K562 (cell line): Measurements from ENCODE around the gene AMPD1. TPM values are rescaled to one million over a fixed set of nuclear protein-coding genes. Genes with fewer than 3 reads are reported as not detected.

Experiments used
- ATAC-seq: fragments of 200-7000 bp; cut with Tn5 transposase; 3 replicates; pipeline ENCODE4 v1.9.1; 2020; ENCODE audit warnings: moderate library complexity
- Bru-seq: library from RNA; stranded (reverse); fragments of 400-500 nt; gene quantifications from one replicate; lab custom pipeline; 2021; lab: Mats Ljungman, UMichigan
- BruChase-seq, 2 experiments: library from RNA; stranded (reverse); fragments of 400-500 nt; gene quantifications; one replicate each; lab custom pipeline; 2021; lab: Mats Ljungman, UMichigan
- BruUV-seq: library from RNA; stranded (reverse); fragments of 400-500 nt; replicated peaks from 2 replicates; lab custom pipeline; 2021; lab: Mats Ljungman, UMichigan
- CTCF ChIA-PET: fragments of 300-600 bp; formaldehyde crosslinking; extraction: SDS; loops from one replicate; lab custom pipeline; 2021; ENCODE audit warnings: low intra/inter-chr PET ratio; lab: Yijun Ruan, JAX
- POLR2A ChIA-PET: fragments of 300-600, 350-650 bp; sonication (Branson Sonifier 250); formaldehyde crosslinking; extraction: SDS; loops from one replicate; lab custom pipeline; 2021; ENCODE audit warnings: antibody characterized with exemption, inconsistent platforms; lab: Yijun Ruan, JAX
- DNase-seq, 4 experiments: peaks; one replicate each; pipeline versions ENCODE4 v3.0.0 to v3.0.0-alpha.2; 2011 to 2018; ENCODE audit warnings: low spot score in 3 of 4, mixed read lengths in 3 of 4; ENCODE audit errors: extremely low read depth in 1 of 4
- FAIRE-seq: peaks from 2 replicates; lab custom pipeline; 2011; peaks lifted over from hg19 to GRCh38; lab: Jason Lieb, UNC
- H2AFZ ChIP-seq: 2 replicates; pipeline ENCODE4 v1.6.0; 2011; ENCODE audit warnings: low read depth, low read length, control low read depth, inconsistent platforms
- H3K27ac ChIP-seq: fragments of 200-600 bp; 3 replicates; pipeline ENCODE4 v1.8.0; 2011; ENCODE audit warnings: low read depth, mild to moderate bottlenecking, control low read depth, inconsistent platforms, low read length, moderate library complexity, mixed read lengths; ENCODE audit errors: extremely low read depth
- H3K27me3 ChIP-seq, 2 experiments: fragments of 300-600 bp in 1 of 2; 2 replicates in 1 of 2; 3 replicates in 1 of 2; pipeline versions ENCODE4 v1.6.0 to v1.8.0; 2011; ENCODE audit warnings: inconsistent platforms in 2 of 2, low read length in 2 of 2, mild to moderate bottlenecking in 1 of 2, mixed read lengths in 1 of 2, moderate library complexity in 1 of 2; ENCODE audit not compliant: control insufficient read depth in 2 of 2, insufficient read depth in 2 of 2
- H3K36me3 ChIP-seq: fragments of 300-600 bp; 3 replicates; pipeline ENCODE4 v1.8.0; 2011; ENCODE audit warnings: mild to moderate bottlenecking, low read length, inconsistent platforms; ENCODE audit not compliant: control insufficient read depth, insufficient read depth
- H3K4me1 ChIP-seq, 2 experiments: fragments of 200-600 bp in 1 of 2; replicated peaks in 1 of 2; 2 replicates in 1 of 2; 3 replicates in 1 of 2; pipeline versions ENCODE4 v1.5.1 to v1.8.0; 2011; ENCODE audit warnings: inconsistent platforms in 2 of 2, low read length in 2 of 2, mild to moderate bottlenecking in 1 of 2, mixed read lengths in 1 of 2, moderate library complexity in 1 of 2; ENCODE audit not compliant: control insufficient read depth in 2 of 2, insufficient read depth in 2 of 2
- H3K4me2 ChIP-seq: 2 replicates; pipeline ENCODE4 v1.6.1; 2011; ENCODE audit warnings: low read length, control low read depth, inconsistent platforms, mixed read lengths; ENCODE audit not compliant: insufficient read depth
- H3K4me3 ChIP-seq: fragments of 200-600 bp; sonication (generic), shearing (Covaris generic); 2 replicates; pipeline ENCODE4 v1.5.1; 2016; ENCODE audit warnings: control low read depth, inconsistent platforms
- H3K79me2 ChIP-seq: fragments of 200-600 bp; 3 replicates; pipeline ENCODE4 v1.8.0; 2011; ENCODE audit warnings: low read length, inconsistent platforms; ENCODE audit not compliant: control insufficient read depth, insufficient read depth
- H3K9ac ChIP-seq, 2 experiments: 2 replicates each; pipeline versions ENCODE4 v1.6.0 to v1.6.1; 2011; ENCODE audit warnings: low read depth in 2 of 2, low read length in 2 of 2, control low read depth in 1 of 2, inconsistent platforms in 1 of 2, mild to moderate bottlenecking in 1 of 2, mixed read lengths in 1 of 2; ENCODE audit not compliant: insufficient read depth in 1 of 2
- H3K9me1 ChIP-seq: one replicate; pipeline ENCODE4 v1.6.0; 2011; ENCODE audit warnings: inconsistent platforms, mild to moderate bottlenecking, low read length, moderate library complexity; ENCODE audit not compliant: control insufficient read depth, insufficient read depth
- H3K9me3 ChIP-seq: replicated peaks from 2 replicates; pipeline ENCODE4 v1.5.1; 2011; ENCODE audit warnings: low read depth, low read length, inconsistent platforms; ENCODE audit not compliant: control insufficient read depth, insufficient read depth
- H4K20me1 ChIP-seq: replicated peaks from 2 replicates; pipeline ENCODE4 v1.6.1; 2011; ENCODE audit warnings: low read length, inconsistent platforms, mixed read lengths; ENCODE audit not compliant: control insufficient read depth, insufficient read depth
- HDAC6 ChIP-seq: IDR thresholded peaks from 2 replicates; pipeline ENCODE4 v1.6.1; 2012; ENCODE audit warnings: low read depth, mild to moderate bottlenecking, control low read depth, inconsistent platforms, low read length, moderate library complexity
- HEY1 ChIP-seq: fragments of 250-450 bp; sonication (Bioruptor Pico); IDR thresholded peaks from 2 replicates; pipeline ENCODE4 v1.5.0; 2020; ENCODE audit warnings: mild to moderate bottlenecking, moderate library complexity, borderline replicate concordance
- TAF1 ChIP-seq: IDR thresholded peaks from 2 replicates; pipeline ENCODE4 v1.6.1; 2011; ENCODE audit warnings: mild to moderate bottlenecking, low read length, moderate library complexity; ENCODE audit not compliant: insufficient read depth, control insufficient read depth, severe bottlenecking; ENCODE audit errors: extremely low read depth
- WGBS: fragments of 100-300 bp; shearing (Covaris generic); methylation state at CpG from one replicate; pipeline ENCODE4 v1.1.6; 2016; ENCODE audit warnings: low coverage, mixed read lengths; ENCODE audit not compliant: insufficient coverage; ENCODE audit errors: missing lambda C conversion rate; 5-methylcytosine and 5-hydroxymethylcytosine counted together
- in situ Hi-C: fragments of 300-500 bp; cut with MboI; formaldehyde crosslinking; loops from 4 replicates; pipeline ENCODE4 v1.15.0; 2018; ENCODE audit warnings: inconsistent platforms, mixed read lengths
- intact Hi-C: fragments of 100-400 bp; cut with micrococcal nuclease; formaldehyde crosslinking; loops from 2 replicates; pipeline ENCODE4 v1.14.2; 2022
- long read RNA-seq, 3 experiments: library from polyadenylated mRNA in 2 of 3; library from RNA in 1 of 3; unstranded in 2 of 3; stranded (forward) in 1 of 3; transcript quantifications; one replicate each; pipeline ENCODE4 v2.0.0, GENCODE V29; 2019 to 2022
- polyA minus RNA-seq, 3 experiments: library from RNA; depleted of rRNA, polyadenylated mRNA; stranded (reverse); fragments of >200 nt; gene quantifications; 2 replicates each; pipeline ENCODE4 v1.2.3, GENCODE V29; 2011
- polyA plus RNA-seq, 8 experiments: library from polyadenylated mRNA; depleted of rRNA in 4 of 8; stranded (reverse) in 5 of 8; unstranded in 3 of 8; fragments of >200 nt; fragmentation: Nextera tagmentation in 2 of 8; fragmentation: Illumina TruSeq in 1 of 8; extraction: Ambion mirVana in 2 of 8; extraction: Trizol in 1 of 8; gene quantifications; 2 replicates each; pipeline versions ENCODE4 v1.2.1 to v1.2.3, GENCODE V29; 2011 to 2014; ENCODE audit warnings: inconsistent platforms in 1 of 8, missing spikeins in 1 of 8
- total RNA-seq, 7 experiments: library from RNA; depleted of rRNA in 6 of 7; stranded (reverse); fragments of >200 nt in 6 of 7; fragmentation: Illumina TruSeq in 2 of 7; extraction: Trizol in 2 of 7; gene quantifications; 2 replicates each; pipeline versions ENCODE4 v1.2.1 to v1.2.3, GENCODE V29; 2011 to 2021; ENCODE audit warnings: low replicate concordance in 1 of 7
- TF ChIP-seq, protein P1 (sequence below): fragments of 250-450 bp; sonication (Bioruptor Pico); IDR thresholded peaks from 2 replicates; pipeline ENCODE4 v1.8.0; 2021; ENCODE audit warnings: borderline replicate concordance, mild to moderate bottlenecking, moderate library complexity; ENCODE audit not compliant: poor library complexity, severe bottlenecking
- TF ChIP-seq, protein P2 (sequence below), 2 experiments: IDR thresholded peaks; 2 replicates each; pipeline ENCODE4 v1.6.1; 2012; ENCODE audit warnings: improper control_type of control experiment in 2 of 2, low read depth in 2 of 2, low read length in 2 of 2, borderline replicate concordance in 1 of 2

AMPD1 gene
- total RNA-seq (2011; cell fraction: chromatin; rRNA removed; ENCODE audit: low replicate concordance) = 0.63 TPM in 1 of 2 replicates, not detected in the other
- not detected in 2 replicates for total RNA-seq (2011; cell fraction: nucleolus; rRNA removed)
- total RNA-seq (2011; cell fraction: nucleoplasm; rRNA removed) = not detected in 2 replicates
- not detected in 2 replicates for total RNA-seq (2014; rRNA removed)
- total RNA-seq (2014; rRNA removed; fragmentation: Illumina TruSeq; extraction: Trizol) = not detected in 2 replicates
- total RNA-seq (2015; rRNA removed; fragmentation: Illumina TruSeq; extraction: Trizol) = not detected in 2 replicates
- total RNA-seq (2021) = not detected in 2 replicates
- polyA plus RNA-seq (2011; rRNA removed) = 0.04 and 0.08 TPM in 2 replicates
- 0.04 TPM in 1 of 2 replicates, not detected in the other for polyA plus RNA-seq (2011; cell fraction: cytosol; rRNA removed)
- polyA plus RNA-seq (2011; cell fraction: nucleus; rRNA removed) = 0.04 TPM in 1 of 2 replicates, not detected in the other
- not detected in 2 replicates for polyA plus RNA-seq (2012)
- polyA plus RNA-seq (2014; fragmentation: Illumina TruSeq; extraction: Trizol) = not detected in 2 replicates
- not detected for polyA plus RNA-seq (2014; fragmentation: Nextera tagmentation; extraction: Ambion mirVana)
- 0.17 TPM in 1 of 2 replicates, not detected in the other for polyA plus RNA-seq (2014; rRNA removed)
- not detected in 2 replicates for polyA minus RNA-seq (2011; rRNA and poly(A)+ RNA removed)
- not detected in 2 replicates for polyA minus RNA-seq (2011; cell fraction: cytosol; rRNA and poly(A)+ RNA removed)
- not detected in 2 replicates for polyA minus RNA-seq (2011; cell fraction: nucleus; rRNA and poly(A)+ RNA removed)
- percentile 14 among the genes with signal in this experiment for Bru-seq, nascent RNA
- BruChase-seq, experiment 1, labeled RNA remaining after a 2-hour chase = percentile 31 among the genes with signal in this experiment
- percentile 34 among the genes with signal in this experiment for BruChase-seq, experiment 2, labeled RNA remaining after a 6-hour chase
- long read RNA-seq, experiment 1 = 0 reads
- long read RNA-seq, experiment 2 = 0 reads
- long read RNA-seq, experiment 3 = 0 reads

DNA sequence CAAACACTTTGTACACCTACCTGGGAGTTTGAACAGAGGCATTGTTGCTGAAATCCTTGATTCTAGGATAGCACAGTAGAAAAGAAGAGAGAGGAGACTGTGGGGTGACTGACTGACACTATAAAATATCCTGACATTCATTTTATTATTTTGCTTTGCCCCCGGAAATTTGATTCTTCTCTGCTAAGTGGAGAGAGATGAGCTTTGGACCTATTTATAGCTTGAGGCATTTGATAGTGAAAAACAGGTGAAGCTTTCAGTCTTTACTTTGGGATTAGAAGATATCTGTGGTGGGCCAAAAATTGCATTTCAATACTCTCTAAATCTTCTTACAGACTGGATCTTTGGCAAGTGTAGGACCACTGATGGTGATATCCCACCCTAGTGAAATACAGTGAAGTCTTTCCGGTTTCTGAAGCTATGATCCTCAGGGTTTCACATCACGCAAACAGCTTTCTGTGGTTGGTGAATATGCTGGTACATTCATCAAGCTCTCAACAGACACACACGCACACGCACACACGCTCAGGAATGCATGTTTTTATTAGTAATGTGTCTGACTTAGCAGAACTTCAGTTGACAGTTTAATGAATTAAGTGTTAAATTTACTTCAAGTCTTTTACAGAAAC is at the start of gene AMPD1:
AMPD1 (minus strand) TSS at position 117 of the 629 bp plus-strand sequence; CDS start at position 42, 75 bp downstream.
- H3K4me1 ChIP-seq = no peaks in the 10 kb centered on the region
- H3K79me2 ChIP-seq = no peaks in the 10 kb centered on the region
- intact Hi-C loops = no loop called here
- H3K4me2 ChIP-seq = no peak within 1 kb of the TSS
- no peaks in the 10 kb centered on the region for H3K9me3 ChIP-seq
- no peak within 1 kb of the TSS for H2AFZ ChIP-seq
- ChIA-PET POLR2A (interaction anchor here (0.5 to 2.5 kb wide), 5 partner anchors 11 to 198 kb away, joined by 5 to 14 read pairs (median 11); partner anchors contain the start of gene NRAS), CTCF (interaction anchor here (0.6 kb wide), 1 partner anchor 714 kb away, joined by 3 read pairs; no protein-coding TSS in a partner anchor)
- ATAC-seq = no peak
- BruUV-seq = no TSS peak
- no peaks in the 10 kb centered on the region for H3K9me1 ChIP-seq
- H4K20me1 ChIP-seq = no peaks in the 10 kb centered on the region
- 5% methylated on average over 6 of the region's 6 CpGs for WGBS
- H3K4me3 ChIP-seq = no peak within 1 kb of the TSS
- in situ Hi-C loops = no loop called here
- no peak within 1 kb of the TSS for H3K27ac ChIP-seq
- DNase-seq = no peak
- H3K27me3 ChIP-seq = peaks cover 15 to 16% of the 10 kb centered on the region in 2 experiments
- no peak within 1 kb of the TSS for H3K9ac ChIP-seq
- no peak for FAIRE-seq
- H3K36me3 ChIP-seq = no peaks in the 10 kb centered on the region
- TF ChIP-seq TAF1 (no peak), HDAC6 (no peak), HEY1 (no peak)
- TF ChIP-seq, protein P1, sequence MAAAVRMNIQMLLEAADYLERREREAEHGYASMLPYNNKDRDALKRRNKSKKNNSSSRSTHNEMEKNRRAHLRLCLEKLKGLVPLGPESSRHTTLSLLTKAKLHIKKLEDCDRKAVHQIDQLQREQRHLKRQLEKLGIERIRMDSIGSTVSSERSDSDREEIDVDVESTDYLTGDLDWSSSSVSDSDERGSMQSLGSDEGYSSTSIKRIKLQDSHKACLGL = no peak
- TF ChIP-seq, protein P2, sequence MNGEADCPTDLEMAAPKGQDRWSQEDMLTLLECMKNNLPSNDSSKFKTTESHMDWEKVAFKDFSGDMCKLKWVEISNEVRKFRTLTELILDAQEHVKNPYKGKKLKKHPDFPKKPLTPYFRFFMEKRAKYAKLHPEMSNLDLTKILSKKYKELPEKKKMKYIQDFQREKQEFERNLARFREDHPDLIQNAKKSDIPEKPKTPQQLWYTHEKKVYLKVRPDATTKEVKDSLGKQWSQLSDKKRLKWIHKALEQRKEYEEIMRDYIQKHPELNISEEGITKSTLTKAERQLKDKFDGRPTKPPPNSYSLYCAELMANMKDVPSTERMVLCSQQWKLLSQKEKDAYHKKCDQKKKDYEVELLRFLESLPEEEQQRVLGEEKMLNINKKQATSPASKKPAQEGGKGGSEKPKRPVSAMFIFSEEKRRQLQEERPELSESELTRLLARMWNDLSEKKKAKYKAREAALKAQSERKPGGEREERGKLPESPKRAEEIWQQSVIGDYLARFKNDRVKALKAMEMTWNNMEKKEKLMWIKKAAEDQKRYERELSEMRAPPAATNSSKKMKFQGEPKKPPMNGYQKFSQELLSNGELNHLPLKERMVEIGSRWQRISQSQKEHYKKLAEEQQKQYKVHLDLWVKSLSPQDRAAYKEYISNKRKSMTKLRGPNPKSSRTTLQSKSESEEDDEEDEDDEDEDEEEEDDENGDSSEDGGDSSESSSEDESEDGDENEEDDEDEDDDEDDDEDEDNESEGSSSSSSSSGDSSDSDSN (IDR thresholded peaks at IDR 0.05; ENCODE audit: borderline replicate concordance in 1 of 2, low read depth in 2 of 2, low read length in 2 of 2) = no peak
